Muscle of leg (tissue), 9 donors: ENCODE results near the gene IL11. TPM values are rescaled to one million over a fixed set of nuclear protein-coding genes. Genes with fewer than 3 reads are reported as not detected.

Experiments
- polyA plus RNA-seq, 8 donors: library from polyadenylated mRNA; unstranded; fragments of 120-200 nt; gene quantifications; one replicate each; pipeline versions ENCODE4 v1.2.1 to v1.2.3, GENCODE V29; 2013; ENCODE audit warnings: inconsistent platforms in 1 of 8, low replicate concordance in 1 of 8; ENCODE audit not compliant: insufficient read length in 8 of 8, insufficient read depth in 1 of 8
- total RNA-seq: library from RNA; stranded (reverse); fragments of 120-200 nt; gene quantifications from one replicate; pipeline ENCODE4 v1.2.4, GENCODE V29; 2013

IL11 gene
- total and polyA plus RNA-seq, 9 donors = 0.12 to 0.61 (median 0.36) TPM

Other genes starting within 250 kb of the IL11 start
- gene TNNT1, start 221.3 kb downstream of the IL11 start, total RNA-seq = 387 TPM
- gene TNNT1, start 221.3 kb downstream of the IL11 start, polyA plus RNA-seq = 1,000 to 10,000 TPM in 2 of 8 donors, 100 to 1,000 TPM in 6; 448 to 1,171 (median 607) TPM
- gene TNNI3, start 212.7 kb downstream of the IL11 start, total RNA-seq = 0.80 TPM
- gene TNNI3, start 212.7 kb downstream of the IL11 start, polyA plus RNA-seq = 1 to 10 TPM; 1.1 to 3.1 (median 1.5) TPM
- gene DNAAF3, start 203.8 kb downstream of the IL11 start, total RNA-seq = 0.13 TPM
- 1 to 10 TPM in 1 of 8 donors, under 1 TPM in 7; 0.15 to 1.1 (median 0.38) TPM for gene DNAAF3, start 203.8 kb downstream of the IL11 start, polyA plus RNA-seq
- not detected for gene SYT5, start 190.2 kb downstream of the IL11 start, total RNA-seq
- gene SYT5, start 190.2 kb downstream of the IL11 start, polyA plus RNA-seq = 1 to 10 TPM in 1 of 8 donors, under 1 TPM in 4, not detected in 3; 0.07 to 2.0 (median 0.08) TPM
- gene PTPRH, start 161.0 kb downstream of the IL11 start, total RNA-seq = 0.58 TPM
- 1 to 10 TPM in 1 of 8 donors, under 1 TPM in 7; 0.14 to 2.1 (median 0.24) TPM for gene PTPRH, start 161.0 kb downstream of the IL11 start, polyA plus RNA-seq
- 1.1 TPM for gene TMEM86B, start 141.7 kb downstream of the IL11 start, total RNA-seq
- 1 to 10 TPM; 1.8 to 4.8 (median 2.9) TPM for gene TMEM86B, start 141.7 kb downstream of the IL11 start, polyA plus RNA-seq
- 12.5 TPM for gene PPP6R1, start 111.4 kb downstream of the IL11 start, total RNA-seq
- gene PPP6R1, start 111.4 kb downstream of the IL11 start, polyA plus RNA-seq = 10 to 100 TPM; 26.3 to 37.2 (median 32.3) TPM
- 14.5 TPM for gene HSPBP1, start 90.4 kb downstream of the IL11 start, total RNA-seq
- 10 to 100 TPM; 26.2 to 34.9 (median 30.6) TPM for gene HSPBP1, start 90.4 kb downstream of the IL11 start, polyA plus RNA-seq
- 5.4 TPM for gene BRSK1, start 86.5 kb downstream of the IL11 start, total RNA-seq
- gene BRSK1, start 86.5 kb downstream of the IL11 start, polyA plus RNA-seq = 10 to 100 TPM in 5 of 8 donors, 1 to 10 TPM in 3; 7.4 to 13.7 (median 10.6) TPM
- 0.53 TPM for gene TMEM150B, start 45.1 kb downstream of the IL11 start, total RNA-seq
- gene TMEM150B, start 45.1 kb downstream of the IL11 start, polyA plus RNA-seq = 1 to 10 TPM in 3 of 8 donors, under 1 TPM in 5; 0.36 to 3.8 (median 0.87) TPM
- gene KMT5C, start 30.6 kb downstream of the IL11 start, total RNA-seq = 16.9 TPM
- 10 to 100 TPM; 13.4 to 34.1 (median 24.7) TPM for gene KMT5C, start 30.6 kb downstream of the IL11 start, polyA plus RNA-seq
- gene COX6B2, start 15.7 kb downstream of the IL11 start, total RNA-seq = not detected
- gene COX6B2, start 15.7 kb downstream of the IL11 start, polyA plus RNA-seq = 1 to 10 TPM in 1 of 8 donors, under 1 TPM in 5, not detected in 2; 0.09 to 2.4 (median 0.23) TPM
- gene GARIN5B, start 7.2 kb downstream of the IL11 start, total RNA-seq = not detected
- not detected for gene GARIN5B, start 7.2 kb downstream of the IL11 start, polyA plus RNA-seq
- gene TMEM190, start 6.4 kb upstream of the IL11 start, total RNA-seq = not detected
- gene TMEM190, start 6.4 kb upstream of the IL11 start, polyA plus RNA-seq = under 1 TPM in 1 of 8 donors, not detected in 7; 0.50 TPM
- gene TMEM238, start 13.8 kb upstream of the IL11 start, total RNA-seq = 0.18 TPM
- gene TMEM238, start 13.8 kb upstream of the IL11 start, polyA plus RNA-seq = under 1 TPM; 0.14 to 0.49 (median 0.27) TPM
- gene RPL28, start 15.5 kb upstream of the IL11 start, total RNA-seq = 463 TPM
- 1,000 to 10,000 TPM; 1,674 to 2,410 (median 1,842) TPM for gene RPL28, start 15.5 kb upstream of the IL11 start, polyA plus RNA-seq
- gene UBE2S, start 37.3 kb upstream of the IL11 start, total RNA-seq = 31.4 TPM
- gene UBE2S, start 37.3 kb upstream of the IL11 start, polyA plus RNA-seq = 10 to 100 TPM; 40.8 to 70.1 (median 60.1) TPM
- gene SHISA7, start 72.8 kb upstream of the IL11 start, total RNA-seq = under 0.01 TPM
- gene SHISA7, start 72.8 kb upstream of the IL11 start, polyA plus RNA-seq = under 1 TPM; 0.08 to 0.32 (median 0.17) TPM
- 35.8 TPM for gene ISOC2, start 91.2 kb upstream of the IL11 start, total RNA-seq
- 10 to 100 TPM; 31.8 to 39.1 (median 35.1) TPM for gene ISOC2, start 91.2 kb upstream of the IL11 start, polyA plus RNA-seq
- gene C19orf85, start 94.3 kb upstream of the IL11 start, total RNA-seq = not detected
- not detected for gene C19orf85, start 94.3 kb upstream of the IL11 start, polyA plus RNA-seq
- 1.6 TPM for gene ZNF628, start 106.2 kb upstream of the IL11 start, total RNA-seq
- 1 to 10 TPM; 2.8 to 5.1 (median 3.8) TPM for gene ZNF628, start 106.2 kb upstream of the IL11 start, polyA plus RNA-seq
- 30.0 TPM for gene NAT14, start 114.7 kb upstream of the IL11 start, total RNA-seq
- 10 to 100 TPM; 23.5 to 44.1 (median 29.5) TPM for gene NAT14, start 114.7 kb upstream of the IL11 start, polyA plus RNA-seq
- gene SSC5D, start 118.0 kb upstream of the IL11 start, total RNA-seq = 20.0 TPM
- gene SSC5D, start 118.0 kb upstream of the IL11 start, polyA plus RNA-seq = 10 to 100 TPM in 6 of 8 donors, 1 to 10 TPM in 2; 7.9 to 54.8 (median 24.7) TPM
- 0.89 TPM for gene SBK2, start 166.7 kb upstream of the IL11 start, total RNA-seq
- gene SBK2, start 166.7 kb upstream of the IL11 start, polyA plus RNA-seq = 1 to 10 TPM; 3.0 to 9.7 (median 3.7) TPM
- gene SBK3, start 175.1 kb upstream of the IL11 start, total RNA-seq = 0.13 TPM
- under 1 TPM in 5 of 8 donors, not detected in 3; 0.10 to 0.29 (median 0.15) TPM for gene SBK3, start 175.1 kb upstream of the IL11 start, polyA plus RNA-seq
- 4.7 TPM for gene ZNF579, start 210.4 kb upstream of the IL11 start, total RNA-seq
- gene ZNF579, start 210.4 kb upstream of the IL11 start, polyA plus RNA-seq = 10 to 100 TPM; 11.0 to 18.5 (median 14.1) TPM
- 3.7 TPM for gene FIZ1, start 229.1 kb upstream of the IL11 start, total RNA-seq
- 10 to 100 TPM; 10.7 to 15.1 (median 12.7) TPM for gene FIZ1, start 229.1 kb upstream of the IL11 start, polyA plus RNA-seq
- 9.3 TPM for gene ZNF524, start 229.8 kb upstream of the IL11 start, total RNA-seq
- 10 to 100 TPM in 1 of 8 donors, 1 to 10 TPM in 7; 7.0 to 11.6 (median 9.0) TPM for gene ZNF524, start 229.8 kb upstream of the IL11 start, polyA plus RNA-seq
- gene ZNF865, start 235.2 kb upstream of the IL11 start, total RNA-seq = 1.2 TPM
- gene ZNF865, start 235.2 kb upstream of the IL11 start, polyA plus RNA-seq = 1 to 10 TPM; 6.9 to 9.9 (median 7.8) TPM